Testis (tissue), 2 donors: Measurements from ENCODE around the gene CCDC177.

ENCODE experiments used
- POLR2A ChIP-seq: fragments of 450-650 bp; IDR thresholded peaks from one replicate; pipeline ENCODE4 v1.6.1; 2017; ENCODE audit warnings: antibody characterized with exemption, mild to moderate bottlenecking, moderate library complexity
- TF ChIP-seq, protein P1 (sequence below), 3 experiments: fragments of 450-650 bp in 2 of 3; fragments of 200-600 bp in 1 of 3; sonication (generic) in 1 of 3; IDR thresholded peaks; one replicate each; pipeline ENCODE4 v1.5.1; 2016 to 2019; ENCODE audit warnings: antibody characterized with exemption in 3 of 3, mild to moderate bottlenecking in 2 of 3, moderate library complexity in 1 of 3

DNA sequence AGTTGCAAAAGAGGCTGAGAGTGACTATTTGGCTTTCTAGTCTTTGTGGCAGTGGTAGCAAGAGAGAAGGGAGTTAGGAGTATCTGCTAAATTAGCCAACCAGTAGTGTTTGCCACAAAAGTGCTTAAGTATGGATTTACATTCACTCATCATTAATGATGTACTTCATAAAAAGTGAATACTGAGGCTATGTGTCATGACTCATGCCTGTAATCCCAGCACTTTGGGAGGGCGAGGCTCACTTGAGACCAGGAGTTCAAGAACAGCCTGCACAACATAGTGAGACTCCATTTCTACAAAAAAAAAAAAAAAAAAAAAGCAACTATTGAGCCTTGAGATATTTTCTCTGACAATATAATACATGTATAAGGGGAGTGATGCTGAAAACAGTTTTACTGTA lies 36.8 kb downstream of the CCDC177 start:
- TF ChIP-seq, protein P1, sequence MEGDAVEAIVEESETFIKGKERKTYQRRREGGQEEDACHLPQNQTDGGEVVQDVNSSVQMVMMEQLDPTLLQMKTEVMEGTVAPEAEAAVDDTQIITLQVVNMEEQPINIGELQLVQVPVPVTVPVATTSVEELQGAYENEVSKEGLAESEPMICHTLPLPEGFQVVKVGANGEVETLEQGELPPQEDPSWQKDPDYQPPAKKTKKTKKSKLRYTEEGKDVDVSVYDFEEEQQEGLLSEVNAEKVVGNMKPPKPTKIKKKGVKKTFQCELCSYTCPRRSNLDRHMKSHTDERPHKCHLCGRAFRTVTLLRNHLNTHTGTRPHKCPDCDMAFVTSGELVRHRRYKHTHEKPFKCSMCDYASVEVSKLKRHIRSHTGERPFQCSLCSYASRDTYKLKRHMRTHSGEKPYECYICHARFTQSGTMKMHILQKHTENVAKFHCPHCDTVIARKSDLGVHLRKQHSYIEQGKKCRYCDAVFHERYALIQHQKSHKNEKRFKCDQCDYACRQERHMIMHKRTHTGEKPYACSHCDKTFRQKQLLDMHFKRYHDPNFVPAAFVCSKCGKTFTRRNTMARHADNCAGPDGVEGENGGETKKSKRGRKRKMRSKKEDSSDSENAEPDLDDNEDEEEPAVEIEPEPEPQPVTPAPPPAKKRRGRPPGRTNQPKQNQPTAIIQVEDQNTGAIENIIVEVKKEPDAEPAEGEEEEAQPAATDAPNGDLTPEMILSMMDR (IDR thresholded peaks at IDR 0.05): no peak
- no peak for TF ChIP-seq POLR2A
